Mesendoderm (in vitro differentiated cells): ENCODE data around the gene ELAVL2.

Experiments used
- DNase-seq: peaks from one replicate; pipeline ENCODE4 v3.0.0; 2013
- H2AK5ac ChIP-seq: 2 replicates; pipeline ENCODE4 v1.6.1; 2013; ENCODE audit warnings: low read length, inconsistent platforms
- H2BK120ac ChIP-seq: 2 replicates; pipeline ENCODE4 v1.6.1; 2013; ENCODE audit warnings: low read depth, mild to moderate bottlenecking, low read length, moderate library complexity, mixed read lengths
- H2BK15ac ChIP-seq: replicated peaks from 2 replicates; pipeline ENCODE4 v1.6.1; 2013; ENCODE audit warnings: low read depth, mild to moderate bottlenecking, moderate library complexity
- H2BK5ac ChIP-seq: 2 replicates; pipeline ENCODE4 v1.6.1; 2013; ENCODE audit warnings: low read length, inconsistent platforms
- H3K18ac ChIP-seq: 2 replicates; pipeline ENCODE4 v1.6.1; 2013; ENCODE audit warnings: mild to moderate bottlenecking, low read length, mixed read lengths
- H3K23ac ChIP-seq: one replicate; pipeline ENCODE4 v1.6.1; 2013; ENCODE audit warnings: low read length
- H3K27ac ChIP-seq: 2 replicates; pipeline ENCODE4 v1.5.1; 2013; ENCODE audit warnings: low read depth, mild to moderate bottlenecking, inconsistent platforms, low read length, moderate library complexity
- H3K27me3 ChIP-seq: 2 replicates; pipeline ENCODE4 v1.6.1; 2013; ENCODE audit warnings: low read length, control low read depth, mild to moderate bottlenecking, inconsistent platforms; ENCODE audit not compliant: insufficient read depth, poor library complexity
- H3K36me3 ChIP-seq: 2 replicates; pipeline ENCODE4 v1.6.1; 2013; ENCODE audit warnings: low read length, inconsistent platforms; ENCODE audit not compliant: control insufficient read depth, insufficient read depth
- H3K4ac ChIP-seq: one replicate; pipeline ENCODE4 v1.6.1; 2013; ENCODE audit warnings: low read depth, mild to moderate bottlenecking, low read length, moderate library complexity
- H3K4me1 ChIP-seq: 2 replicates; pipeline ENCODE4 v1.6.1; 2013; ENCODE audit warnings: low read depth, low read length, inconsistent platforms; ENCODE audit not compliant: control insufficient read depth
- H3K4me2 ChIP-seq: 2 replicates; pipeline ENCODE4 v1.6.1; 2013; ENCODE audit warnings: low read length
- H3K4me3 ChIP-seq: 2 replicates; pipeline ENCODE4 v1.5.1; 2013; ENCODE audit warnings: mild to moderate bottlenecking, low read length
- H3K56ac ChIP-seq: one replicate; pipeline ENCODE4 v1.6.1; 2013; ENCODE audit warnings: low read length
- H3K79me1 ChIP-seq: 2 replicates; pipeline ENCODE4 v1.6.1; 2013; ENCODE audit warnings: low read length, inconsistent platforms
- H3K79me2 ChIP-seq: 2 replicates; pipeline ENCODE4 v1.6.1; 2013; ENCODE audit warnings: mild to moderate bottlenecking, low read length; ENCODE audit not compliant: control insufficient read depth, insufficient read depth
- H3K9ac ChIP-seq: 2 replicates; pipeline ENCODE4 v1.6.1; 2013; ENCODE audit warnings: low read length, inconsistent platforms
- H4K5ac ChIP-seq: one replicate; pipeline ENCODE4 v1.6.1; 2013; ENCODE audit warnings: low read length
- H4K8ac ChIP-seq: one replicate; pipeline ENCODE4 v1.6.1; 2013; ENCODE audit warnings: low read depth, mild to moderate bottlenecking, control low read depth, low read length, moderate library complexity
- WGBS: extraction: QIAGEN DNeasy Blood & Tissue Kit; methylation state at CpG from one replicate; pipeline ENCODE4 v1.1.7; 2013; ENCODE audit warnings: low lambda C conversion rate, missing lambda C conversion rate; ENCODE audit not compliant: insufficient coverage; ENCODE audit errors: extremely low coverage; 5-methylcytosine and 5-hydroxymethylcytosine counted together

ELAVL2 gene

GRCh38 chr9:23700359-23700758 is 125.7 kb downstream of the ELAVL2 start:
- no CpG with 5 or more reads among the region's 2 CpGs for WGBS
- H3K79me1 ChIP-seq = no peaks in the 10 kb centered on the region
- no peak overlapping the region for H3K9ac ChIP-seq
- H2BK120ac ChIP-seq = no peak overlapping the region
- H3K27ac ChIP-seq = no peak overlapping the region
- no peak overlapping the region for H3K56ac ChIP-seq
- H4K5ac ChIP-seq = no peak overlapping the region
- H3K79me2 ChIP-seq = no peaks in the 10 kb centered on the region
- H3K36me3 ChIP-seq = no peaks in the 10 kb centered on the region
- no peaks in the 10 kb centered on the region for H3K27me3 ChIP-seq
- no peak overlapping the region for H3K4ac ChIP-seq
- no peak overlapping the region for H2BK15ac ChIP-seq
- H3K23ac ChIP-seq = no peak overlapping the region
- no peak overlapping the region for H3K4me2 ChIP-seq
- no peak overlapping the region for H3K4me3 ChIP-seq
- H2BK5ac ChIP-seq = no peak overlapping the region
- H3K4me1 ChIP-seq = no peaks in the 10 kb centered on the region
- H3K18ac ChIP-seq = no peak overlapping the region
- H4K8ac ChIP-seq = no peak overlapping the region
- H2AK5ac ChIP-seq = no peak overlapping the region
- no peak for DNase-seq

- Histone ChIP-seq H3K4me1 (no peaks in the 10 kb centered on the region), H3K4me2 (no peak overlapping the region), H4K8ac (no peak overlapping the region), H3K4me3 (no peak overlapping the region), H3K56ac (no peak overlapping the region), H4K5ac (no peak overlapping the region), H2BK5ac (no peak overlapping the region), H2AK5ac (no peak overlapping the region), H3K18ac (no peak overlapping the region), H2BK15ac (no peak overlapping the region), H3K4ac (no peak overlapping the region), H3K9ac (no peak overlapping the region), H3K36me3 (no peaks in the 10 kb centered on the region), H2BK120ac (no peak overlapping the region), H3K27ac (no peak overlapping the region), H3K79me1 (no peaks in the 10 kb centered on the region), H3K79me2 (no peaks in the 10 kb centered on the region), H3K23ac (no peak overlapping the region), H3K27me3 (no peaks in the 10 kb centered on the region)
- WGBS = no CpG with 5 or more reads among the region's 1 CpG
- no peak for DNase-seq
These were observed 127.9 kb downstream of the ELAVL2 start for GRCh38 chr9:23698161-23698560.

GRCh38 chr9:23695572-23695971 is 130.5 kb downstream of the ELAVL2 start:
- H3K18ac ChIP-seq = no peak overlapping the region
- no peak overlapping the region for H3K9ac ChIP-seq
- no CpG with 5 or more reads among the region's 5 CpGs for WGBS
- no peak overlapping the region for H4K8ac ChIP-seq
- no peak overlapping the region for H2BK5ac ChIP-seq
- no peak overlapping the region for H3K4me3 ChIP-seq
- H3K56ac ChIP-seq = no peak overlapping the region
- no peak overlapping the region for H3K4me2 ChIP-seq
- no peak overlapping the region for H2AK5ac ChIP-seq
- H3K79me1 ChIP-seq = no peaks in the 10 kb centered on the region
- no peak for DNase-seq
- no peaks in the 10 kb centered on the region for H3K79me2 ChIP-seq
- no peak overlapping the region for H3K23ac ChIP-seq
- H3K27ac ChIP-seq = no peak overlapping the region
- H3K4ac ChIP-seq = no peak overlapping the region
- no peaks in the 10 kb centered on the region for H3K4me1 ChIP-seq
- no peaks in the 10 kb centered on the region for H3K36me3 ChIP-seq
- H4K5ac ChIP-seq = no peak overlapping the region
- H2BK120ac ChIP-seq = no peak overlapping the region
- no peaks in the 10 kb centered on the region for H3K27me3 ChIP-seq
- H2BK15ac ChIP-seq = no peak overlapping the region

- no peak overlapping the region for H2BK120ac ChIP-seq
- no peaks in the 10 kb centered on the region for H3K4me1 ChIP-seq
- DNase-seq = no peak
- no peak overlapping the region for H3K4ac ChIP-seq
- H3K36me3 ChIP-seq = no peaks in the 10 kb centered on the region
- no peak overlapping the region for H3K9ac ChIP-seq
- H2AK5ac ChIP-seq = no peak overlapping the region
- H3K23ac ChIP-seq = no peak overlapping the region
- H3K4me3 ChIP-seq = no peak overlapping the region
- H3K79me1 ChIP-seq = no peaks in the 10 kb centered on the region
- no peak overlapping the region for H4K5ac ChIP-seq
- no peak overlapping the region for H3K56ac ChIP-seq
- H4K8ac ChIP-seq = no peak overlapping the region
- WGBS = no CpG with 5 or more reads among the region's 5 CpGs
- no peak overlapping the region for H3K27ac ChIP-seq
- no peak overlapping the region for H3K4me2 ChIP-seq
- no peak overlapping the region for H2BK5ac ChIP-seq
- H2BK15ac ChIP-seq = no peak overlapping the region
- H3K79me2 ChIP-seq = no peaks in the 10 kb centered on the region
- H3K18ac ChIP-seq = no peak overlapping the region
- no peaks in the 10 kb centered on the region for H3K27me3 ChIP-seq
These were observed 132.7 kb downstream of the ELAVL2 start for GRCh38 chr9:23693374-23693773.

GRCh38 chr9:23686896-23687295 is 139.1 kb downstream of the ELAVL2 start:
- H3K4ac ChIP-seq = no peak overlapping the region
- DNase-seq = no peak
- H2AK5ac ChIP-seq = no peak overlapping the region
- H3K4me3 ChIP-seq = no peak overlapping the region
- no peak overlapping the region for H3K56ac ChIP-seq
- H3K4me2 ChIP-seq = no peak overlapping the region
- H3K27ac ChIP-seq = no peak overlapping the region
- H3K18ac ChIP-seq = no peak overlapping the region
- H2BK5ac ChIP-seq = no peak overlapping the region
- no peaks in the 10 kb centered on the region for H3K36me3 ChIP-seq
- no peaks in the 10 kb centered on the region for H3K79me1 ChIP-seq
- no peak overlapping the region for H2BK120ac ChIP-seq
- no peaks in the 10 kb centered on the region for H3K27me3 ChIP-seq
- no CpG with 5 or more reads among the region's 1 CpG for WGBS
- no peak overlapping the region for H3K23ac ChIP-seq
- no peak overlapping the region for H2BK15ac ChIP-seq
- H3K4me1 ChIP-seq = peaks cover 16% of the 10 kb centered on the region
- H4K5ac ChIP-seq = no peak overlapping the region
- no peak overlapping the region for H4K8ac ChIP-seq
- no peak overlapping the region for H3K9ac ChIP-seq
- H3K79me2 ChIP-seq = no peaks in the 10 kb centered on the region

- Histone ChIP-seq H3K79me1 (no peaks in the 10 kb centered on the region), H3K56ac (no peak overlapping the region), H4K8ac (no peak overlapping the region), H2AK5ac (no peak overlapping the region), H3K4me2 (no peak overlapping the region), H3K27me3 (no peaks in the 10 kb centered on the region), H3K36me3 (no peaks in the 10 kb centered on the region), H2BK120ac (no peak overlapping the region), H3K79me2 (no peaks in the 10 kb centered on the region), H3K4me1 (peaks cover 16% of the 10 kb centered on the region), H2BK15ac (no peak overlapping the region), H3K27ac (no peak overlapping the region), H2BK5ac (no peak overlapping the region), H4K5ac (no peak overlapping the region), H3K4ac (no peak overlapping the region), H3K9ac (no peak overlapping the region), H3K23ac (no peak overlapping the region), H3K4me3 (no peak overlapping the region), H3K18ac (no peak overlapping the region)
- DNase-seq = peak; percentile 82
- no CpG with 5 or more reads among the region's 4 CpGs for WGBS
These were observed 139.8 kb downstream of the ELAVL2 start for GRCh38 chr9:23686257-23686656.
